Smooth muscle cell (in vitro differentiated cells): Measurements from ENCODE around the gene TEX38. TPM values are rescaled to one million over a fixed set of nuclear protein-coding genes. Genes with fewer than 3 reads are reported as not detected.
"Not testable (repeated sequence)": the region's sequence is repeated elsewhere in the genome, so short reads cannot be mapped to it uniquely, and the experiment has no call there.

Source experiments
- DNase-seq: peaks from one replicate; lab custom pipeline; 2025; ENCODE audit not compliant: unreplicated experiment; lab: John Stamatoyannopoulos, UW
- H2AFZ ChIP-seq: fragments of 200-600 bp; sonication (generic); 2 replicates; pipeline ENCODE4 v1.6.0; 2016; ENCODE audit warnings: antibody characterized with exemption, low read depth, mild to moderate bottlenecking
- H3F3A ChIP-seq: fragments of 200-600 bp; sonication (generic); 2 replicates; pipeline ENCODE4 v1.6.0; 2017; ENCODE audit warnings: antibody characterized with exemption, low read depth
- H3K27ac ChIP-seq: fragments of 200-600 bp; sonication (generic); 2 replicates; pipeline ENCODE4 v1.5.1; 2016; ENCODE audit warnings: low read depth, mild to moderate bottlenecking
- H3K27me3 ChIP-seq: fragments of 200-600 bp; sonication (generic); 2 replicates; pipeline ENCODE4 v1.6.1; 2016; ENCODE audit warnings: low read depth, mild to moderate bottlenecking
- H3K36me3 ChIP-seq: fragments of 200-600 bp; sonication (generic); 2 replicates; pipeline ENCODE4 v1.5.1; 2016; ENCODE audit warnings: low read depth
- H3K4me1 ChIP-seq: fragments of 200-600 bp; sonication (generic); 2 replicates; pipeline ENCODE4 v1.5.1; 2016; ENCODE audit warnings: low read depth
- H3K4me2 ChIP-seq: fragments of 200-600 bp; sonication (generic); 2 replicates; pipeline ENCODE4 v1.6.0; 2016; ENCODE audit warnings: mild to moderate bottlenecking
- H3K4me3 ChIP-seq: fragments of 200-600 bp; sonication (generic); 2 replicates; pipeline ENCODE4 v1.5.1; 2016; ENCODE audit warnings: mild to moderate bottlenecking
- H3K79me2 ChIP-seq: fragments of 200-600 bp; sonication (generic); 2 replicates; pipeline ENCODE4 v1.6.0; 2016; ENCODE audit warnings: low read depth, mild to moderate bottlenecking
- H3K9ac ChIP-seq: fragments of 200-600 bp; sonication (generic); 2 replicates; pipeline ENCODE4 v1.6.0; 2016; ENCODE audit warnings: low read depth
- H3K9me3 ChIP-seq: fragments of 200-600 bp; sonication (generic); replicated peaks from 2 replicates; pipeline ENCODE4 v1.5.1; 2016; ENCODE audit warnings: low read depth
- H4K20me1 ChIP-seq: fragments of 200-600 bp; sonication (generic); 2 replicates; pipeline ENCODE4 v1.6.0; 2016; ENCODE audit warnings: low read depth
- CTCF ChIP-seq: fragments of 200-600 bp; sonication (generic); IDR thresholded peaks from 2 replicates; pipeline ENCODE4 v1.5.1; 2017; ENCODE audit warnings: borderline replicate concordance, mild to moderate bottlenecking, antibody characterized with exemption; ENCODE audit not compliant: insufficient read depth, poor library complexity, severe bottlenecking
- WGBS: methylation state at CpG from one replicate; pipeline ENCODE4 v1.1.7; 2016; ENCODE audit warnings: low lambda C conversion rate; 5-methylcytosine and 5-hydroxymethylcytosine counted together
- polyA plus RNA-seq: library from polyadenylated mRNA; unstranded; fragments of >200 nt; fragmentation: Nextera tagmentation; extraction: Ambion mirVana; gene quantifications from 2 replicates; pipeline ENCODE4 v1.2.1, GENCODE V29; 2016
- total RNA-seq: library from RNA; depleted of rRNA; stranded (reverse); fragments of >200 nt; gene quantifications from 2 replicates; pipeline ENCODE4 v1.2.3, GENCODE V29; 2014

TEX38 gene
- total and polyA plus RNA-seq, 2 experiments from 2014 or later, result not detected

DNA sequence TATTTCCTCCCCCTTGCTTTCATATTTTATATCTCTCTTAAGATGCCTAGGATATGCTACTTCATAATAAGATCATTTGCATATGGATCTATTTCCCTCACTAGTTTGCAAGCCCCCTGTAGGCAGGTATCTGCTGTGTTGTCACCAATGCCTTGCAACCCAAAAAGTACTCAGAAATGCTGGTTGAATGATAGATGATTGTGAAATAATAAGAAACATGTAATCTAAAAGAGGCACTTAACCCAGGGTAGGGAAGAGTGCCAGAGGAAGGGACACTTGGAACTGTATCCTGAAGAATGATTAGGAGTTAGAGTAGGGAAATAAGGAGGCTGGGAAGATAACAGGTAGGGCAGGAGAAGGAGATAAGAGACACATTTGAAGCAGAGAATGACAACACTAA is 15.8 kb upstream of the TEX38 start:
- DNase-seq, result no peak
- Histone ChIP-seq H3K9me3 (no peaks in the 10 kb centered on the region), H3K36me3 (peaks cover 13% of the 10 kb centered on the region), H3K4me1 (no peaks in the 10 kb centered on the region), H3K27me3 (no peaks in the 10 kb centered on the region), H4K20me1 (no peaks in the 10 kb centered on the region), H3K79me2 (no peaks in the 10 kb centered on the region), H3K27ac (no peak overlapping the region), H3K9ac (no peak overlapping the region), H3K4me3 (no peak overlapping the region), H2AFZ (no peak overlapping the region), H3F3A (no peaks in the 10 kb centered on the region), H3K4me2 (no peak overlapping the region)
- no peak for TF ChIP-seq CTCF

DNA sequence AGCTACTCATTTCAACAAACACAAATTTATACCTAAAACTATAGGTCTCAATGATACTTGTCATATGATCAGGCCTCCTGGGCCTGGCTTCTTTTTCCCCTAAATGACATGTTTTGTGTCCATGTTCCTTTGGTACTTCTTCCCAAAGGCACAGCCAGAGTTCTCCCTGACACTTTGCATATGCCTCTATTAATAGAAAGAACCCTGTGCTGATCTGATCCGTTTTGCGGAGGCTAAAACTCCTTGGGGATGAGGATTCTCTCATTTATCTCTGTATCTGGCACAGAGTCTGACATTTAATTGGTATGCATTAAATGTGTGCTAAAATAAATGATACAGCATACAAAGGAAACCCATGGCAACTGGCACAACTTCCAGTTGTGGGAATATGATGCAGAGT is 15.0 kb upstream of the TEX38 start:
- H3K9me3 ChIP-seq, result no peaks in the 10 kb centered on the region
- no peak overlapping the region for H3K27ac ChIP-seq
- no peak for DNase-seq
- peaks cover 13% of the 10 kb centered on the region for H3K36me3 ChIP-seq
- H3K9ac ChIP-seq, result no peak overlapping the region
- no peak for TF ChIP-seq CTCF
- no peak overlapping the region for H3K4me2 ChIP-seq
- H3K4me3 ChIP-seq, result no peak overlapping the region
- H2AFZ ChIP-seq, result no peak overlapping the region
- H3K27me3 ChIP-seq, result no peaks in the 10 kb centered on the region
- H4K20me1 ChIP-seq, result no peaks in the 10 kb centered on the region
- WGBS, result 98% methylated on average over 2 of the region's 2 CpGs
- H3K79me2 ChIP-seq, result no peaks in the 10 kb centered on the region
- H3F3A ChIP-seq, result no peaks in the 10 kb centered on the region
- no peaks in the 10 kb centered on the region for H3K4me1 ChIP-seq

DNA sequence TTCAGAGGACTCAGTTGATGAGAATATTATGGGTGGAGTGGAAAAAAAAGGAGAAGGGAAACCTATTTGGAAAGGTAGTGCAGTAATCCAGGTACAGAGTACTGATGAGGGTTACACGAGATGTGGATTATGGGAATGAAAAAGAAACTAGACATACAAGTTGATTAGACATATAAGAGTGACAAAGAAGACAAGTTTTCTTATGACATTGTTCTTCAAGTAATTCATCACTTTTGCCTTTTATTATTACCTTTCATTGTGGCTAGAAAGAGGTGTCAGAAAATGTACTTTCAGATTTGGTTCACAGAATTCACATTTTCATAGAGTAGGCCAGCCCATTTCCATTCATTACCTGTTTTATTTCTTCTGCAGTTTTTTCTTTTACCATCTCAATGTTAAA is 13.9 kb upstream of the TEX38 start:
- H3K9me3 ChIP-seq, result no peaks in the 10 kb centered on the region
- no peak for DNase-seq
- H3K4me1 ChIP-seq, result no peaks in the 10 kb centered on the region
- H3F3A ChIP-seq, result no peaks in the 10 kb centered on the region
- no peak for TF ChIP-seq CTCF
- no peaks in the 10 kb centered on the region for H3K27me3 ChIP-seq
- H4K20me1 ChIP-seq, result no peaks in the 10 kb centered on the region
- no peak overlapping the region for H3K4me2 ChIP-seq
- H3K27ac ChIP-seq, result no peak overlapping the region
- WGBS, result 88% methylated on average over 1 of the region's 1 CpG
- no peak overlapping the region for H2AFZ ChIP-seq
- no peak overlapping the region for H3K4me3 ChIP-seq
- no peak overlapping the region for H3K9ac ChIP-seq
- H3K36me3 ChIP-seq, result peaks cover 13% of the 10 kb centered on the region
- H3K79me2 ChIP-seq, result no peaks in the 10 kb centered on the region

- Histone ChIP-seq H3K27ac (no peak overlapping the region), H3K9ac (no peak overlapping the region), H3K4me2 (no peak overlapping the region), H3K27me3 (no peaks in the 10 kb centered on the region), H2AFZ (no peak overlapping the region), H3K9me3 (no peaks in the 10 kb centered on the region), H4K20me1 (no peaks in the 10 kb centered on the region), H3F3A (no peaks in the 10 kb centered on the region), H3K4me3 (no peak overlapping the region), H3K79me2 (no peaks in the 10 kb centered on the region), H3K36me3 (peaks cover 13% of the 10 kb centered on the region), H3K4me1 (no peaks in the 10 kb centered on the region)
- DNase-seq, result no peak
- WGBS, result 90% methylated on average over 2 of the region's 2 CpGs
- no peak for TF ChIP-seq CTCF
Measured at GRCh38 chr1:46659307-46659870, 12.3 kb upstream of the TEX38 start.

GRCh38 chr1:46660116-46660515 is 11.5 kb upstream of the TEX38 start:
- not testable (repeated sequence) for H3K4me1 ChIP-seq, DNase-seq, H4K20me1 ChIP-seq, H2AFZ ChIP-seq, H3K27ac ChIP-seq, H3K9me3 ChIP-seq, H3K9ac ChIP-seq, H3K27me3 ChIP-seq, H3K4me2 ChIP-seq, H3F3A ChIP-seq, H3K79me2 ChIP-seq, H3K4me3 ChIP-seq
- H3K36me3 ChIP-seq, result peaks cover 13% of the 10 kb centered on the region
- 95% methylated on average over 5 of the region's 5 CpGs for WGBS

DNA sequence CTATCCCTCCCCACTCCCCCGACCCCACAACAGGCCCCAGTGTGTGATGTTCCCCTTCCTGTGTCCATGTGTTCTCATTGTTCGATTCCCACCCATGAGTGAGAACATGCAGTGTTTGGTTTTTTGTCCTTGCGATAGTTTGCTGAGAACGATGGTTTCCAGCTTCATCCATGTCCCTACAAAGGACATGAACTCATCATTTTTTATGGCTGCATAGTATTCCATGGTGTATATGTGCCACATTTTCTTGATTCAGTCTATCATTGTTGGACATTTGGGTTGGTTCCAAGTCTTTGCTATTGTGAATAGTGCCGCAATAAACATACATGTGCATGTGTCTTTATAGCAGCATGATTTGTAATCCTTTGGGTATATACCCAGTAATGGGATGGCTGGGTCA is 8.7 kb upstream of the TEX38 start:
- not testable (repeated sequence) for H3K27ac ChIP-seq, H3K4me1 ChIP-seq, DNase-seq, H3F3A ChIP-seq, H4K20me1 ChIP-seq, H3K4me2 ChIP-seq, H3K9ac ChIP-seq, H3K79me2 ChIP-seq, H3K27me3 ChIP-seq, H2AFZ ChIP-seq, H3K4me3 ChIP-seq, H3K36me3 ChIP-seq, H3K9me3 ChIP-seq
- 89% methylated on average over 5 of the region's 5 CpGs for WGBS
